DMS 273 treated with DMSO at 0.1 percent for 48 hours (cell line): Measurements from ENCODE around the gene ARHGEF11.

Experiments
- DNase-seq: peaks from one replicate; lab custom pipeline; 2025; lab: John Stamatoyannopoulos, UW

The ARHGEF11 gene

GRCh38 chr1:156894711-156895454, 150.7 kb downstream of the ARHGEF11 start:
- no peak for DNase-seq

- no peak for DNase-seq
Measured at GRCh38 chr1:156894001-156894400, 151.5 kb downstream of the ARHGEF11 start.

GRCh38 chr1:156893048-156893953, 152.2 kb downstream of the ARHGEF11 start, which contains the start of gene PEAR1:
TSS of gene PEAR1 (plus strand) at chr1:156893718. CDS start at chr1:156903927, 10,209 bp downstream.
- DNase-seq = no peak

GRCh38 chr1:156892190-156893047, 153.1 kb downstream of the ARHGEF11 start:
- peak; percentile 73 for DNase-seq

- peak; percentile 21 for DNase-seq
Measured at GRCh38 chr1:156889802-156890580, 155.6 kb downstream of the ARHGEF11 start.

GRCh38 chr1:156887734-156888133, 157.8 kb downstream of the ARHGEF11 start:
- DNase-seq = no peak

GRCh38 chr1:156887317-156887716, 158.2 kb downstream of the ARHGEF11 start:
- no peak for DNase-seq

- no peak for DNase-seq
Measured at GRCh38 chr1:156886583-156887281, 158.8 kb downstream of the ARHGEF11 start.

GRCh38 chr1:156885880-156886355, 159.6 kb downstream of the ARHGEF11 start:
- DNase-seq = no peak

GRCh38 chr1:156885314-156885713, 160.2 kb downstream of the ARHGEF11 start:
- DNase-seq = no peak
